Stimulated activated CD8-positive, alpha-beta memory T cell treated with anti-CD3 and anti-CD28 coated beads, Interleukin-7, amount 100 ng/mL, for 1 hour (primary cell): ENCODE results near the gene PKD1L1.

ENCODE experiments used
- DNase-seq, 2 donors: peaks; one replicate each; pipeline ENCODE4 v3.0.0-alpha.2; 2020; ENCODE audit warnings: low read depth in 2 of 2

Gene PKD1L1

GRCh38 chr7:47735431-47736345 lies 212.6 kb downstream of the PKD1L1 start:
- DNase-seq = no peak

- no peak for DNase-seq
Measured at GRCh38 chr7:47734949-47735291, 213.3 kb downstream of the PKD1L1 start.

DNA sequence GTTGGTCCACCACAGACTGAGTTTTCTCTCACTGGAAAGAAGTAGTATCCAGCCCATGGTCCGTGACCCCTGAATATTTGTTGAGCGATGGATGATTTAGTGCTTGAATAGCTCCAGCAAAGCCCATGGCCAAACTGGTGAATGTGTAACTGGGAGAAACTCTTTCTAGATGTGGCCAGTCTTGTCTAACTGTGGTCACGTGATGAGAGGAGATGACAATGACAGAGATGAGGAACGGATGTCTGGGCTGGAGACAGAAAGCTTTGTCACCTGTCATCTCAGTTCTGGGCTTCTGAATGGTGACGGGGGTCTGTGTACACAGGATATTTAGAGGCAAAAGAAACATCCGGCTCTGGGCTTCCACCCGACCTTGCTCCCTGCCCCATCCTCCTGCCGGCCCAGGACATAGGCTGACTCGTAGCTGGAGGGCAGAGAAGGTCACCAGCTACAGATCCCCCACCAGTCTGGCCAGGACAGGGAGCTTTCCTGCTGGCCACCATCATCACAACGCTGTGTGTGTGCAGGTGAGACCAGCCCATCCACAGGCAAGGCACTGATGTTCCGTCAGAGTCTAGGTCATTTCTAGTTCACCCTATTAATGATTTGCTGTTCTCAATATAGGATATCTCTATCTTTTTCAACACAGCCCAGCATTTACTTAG lies 213.8 kb downstream of the PKD1L1 start:
- DNase-seq = no peak

GRCh38 chr7:47730142-47730541 lies 218.1 kb downstream of the PKD1L1 start:
- DNase-seq = no peak

DNA sequence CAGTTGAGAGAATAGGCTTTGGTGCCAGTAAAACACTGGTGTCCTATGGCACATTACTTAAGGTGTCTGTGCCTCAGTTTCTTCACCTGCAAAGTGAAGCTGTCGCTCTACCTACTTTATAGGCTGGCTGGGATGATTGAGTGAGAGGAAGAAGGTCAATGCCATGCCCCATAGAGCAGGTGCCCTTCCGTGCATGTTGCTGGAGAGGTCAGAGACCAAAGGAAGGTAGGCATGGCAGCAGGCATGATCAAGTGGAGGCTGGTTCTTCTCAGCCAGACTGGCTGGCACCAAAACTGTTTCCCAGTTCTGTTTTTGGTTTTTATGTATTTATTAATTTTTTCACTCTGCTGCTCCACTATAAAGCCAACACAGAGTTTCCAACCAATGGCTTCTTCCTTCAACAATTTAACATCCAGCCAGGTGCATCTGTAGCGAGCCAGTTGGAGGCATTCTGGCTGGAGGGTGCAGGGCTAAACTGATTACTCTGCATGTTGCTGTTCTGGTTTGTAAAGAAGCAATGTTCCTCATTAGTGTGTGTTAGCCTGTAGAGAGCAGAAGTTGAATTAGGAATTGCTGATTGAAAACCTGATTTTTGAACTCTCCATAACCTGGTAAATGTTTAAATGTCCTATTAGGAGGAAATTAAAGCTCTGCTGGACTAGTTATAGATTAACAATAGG lies 222.1 kb downstream of the PKD1L1 start:
- no peak for DNase-seq

- no peak for DNase-seq
Measured at GRCh38 chr7:47725031-47725780, 223.1 kb downstream of the PKD1L1 start.
